GM12872 (cell line): ENCODE results near the gene MOB3B.

ENCODE experiments used
- TF ChIP-seq, protein P1 (sequence below): IDR thresholded peaks from 3 replicates; pipeline ENCODE4 v1.5.1; 2011; ENCODE audit warnings: low read depth, mild to moderate bottlenecking, low read length, moderate library complexity; ENCODE audit not compliant: insufficient read depth

MOB3B gene

DNA sequence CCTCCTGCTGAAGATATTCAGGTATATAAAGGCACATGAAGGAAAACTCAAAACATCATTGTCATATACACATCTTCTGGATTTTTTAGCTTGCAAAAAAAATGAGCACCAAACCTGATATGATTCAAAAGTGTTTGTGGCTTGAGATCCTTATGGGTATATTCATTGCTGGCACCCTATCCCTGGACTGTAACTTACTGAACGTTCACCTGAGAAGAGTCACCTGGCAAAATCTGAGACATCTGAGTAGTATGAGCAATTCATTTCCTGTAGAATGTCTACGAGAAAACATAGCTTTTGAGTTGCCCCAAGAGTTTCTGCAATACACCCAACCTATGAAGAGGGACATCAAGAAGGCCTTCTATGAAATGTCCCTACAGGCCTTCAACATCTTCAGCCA, 5.4 kb downstream of the MOB3B start, which contains the start of gene IFNK:
TSS of gene IFNK (plus strand) at position 55 of the 400 bp plus-strand sequence. CDS start at position 102, 47 bp downstream.
- TF ChIP-seq, protein P1, sequence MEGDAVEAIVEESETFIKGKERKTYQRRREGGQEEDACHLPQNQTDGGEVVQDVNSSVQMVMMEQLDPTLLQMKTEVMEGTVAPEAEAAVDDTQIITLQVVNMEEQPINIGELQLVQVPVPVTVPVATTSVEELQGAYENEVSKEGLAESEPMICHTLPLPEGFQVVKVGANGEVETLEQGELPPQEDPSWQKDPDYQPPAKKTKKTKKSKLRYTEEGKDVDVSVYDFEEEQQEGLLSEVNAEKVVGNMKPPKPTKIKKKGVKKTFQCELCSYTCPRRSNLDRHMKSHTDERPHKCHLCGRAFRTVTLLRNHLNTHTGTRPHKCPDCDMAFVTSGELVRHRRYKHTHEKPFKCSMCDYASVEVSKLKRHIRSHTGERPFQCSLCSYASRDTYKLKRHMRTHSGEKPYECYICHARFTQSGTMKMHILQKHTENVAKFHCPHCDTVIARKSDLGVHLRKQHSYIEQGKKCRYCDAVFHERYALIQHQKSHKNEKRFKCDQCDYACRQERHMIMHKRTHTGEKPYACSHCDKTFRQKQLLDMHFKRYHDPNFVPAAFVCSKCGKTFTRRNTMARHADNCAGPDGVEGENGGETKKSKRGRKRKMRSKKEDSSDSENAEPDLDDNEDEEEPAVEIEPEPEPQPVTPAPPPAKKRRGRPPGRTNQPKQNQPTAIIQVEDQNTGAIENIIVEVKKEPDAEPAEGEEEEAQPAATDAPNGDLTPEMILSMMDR: no peak

DNA sequence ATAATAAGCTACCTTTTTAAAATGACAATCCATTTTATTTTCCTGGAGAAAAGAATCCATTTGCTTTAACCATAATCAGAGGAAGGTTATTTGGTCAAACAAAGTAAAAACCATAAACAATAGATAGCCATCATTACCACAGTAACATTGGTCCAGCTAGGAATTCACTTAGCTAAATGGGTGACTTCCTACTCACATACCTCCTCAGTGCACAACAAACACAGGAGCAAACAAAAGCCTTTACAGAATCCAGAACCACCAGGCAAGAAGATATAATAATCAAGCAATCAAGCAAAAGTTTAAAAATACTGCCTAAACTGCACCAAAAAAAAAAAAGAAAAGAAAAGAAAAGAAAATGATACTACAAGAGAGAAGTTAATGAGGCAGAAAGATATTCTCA, 6.5 kb downstream of the MOB3B start:
- TF ChIP-seq, protein P1: no peak

- TF ChIP-seq, protein P1: no peak
Measured at GRCh38 chr9:27520986-27521385, 8.6 kb downstream of the MOB3B start.

GRCh38 chr9:27519466-27520465, 9.8 kb downstream of the MOB3B start:
- TF ChIP-seq, protein P1: no peak

DNA sequence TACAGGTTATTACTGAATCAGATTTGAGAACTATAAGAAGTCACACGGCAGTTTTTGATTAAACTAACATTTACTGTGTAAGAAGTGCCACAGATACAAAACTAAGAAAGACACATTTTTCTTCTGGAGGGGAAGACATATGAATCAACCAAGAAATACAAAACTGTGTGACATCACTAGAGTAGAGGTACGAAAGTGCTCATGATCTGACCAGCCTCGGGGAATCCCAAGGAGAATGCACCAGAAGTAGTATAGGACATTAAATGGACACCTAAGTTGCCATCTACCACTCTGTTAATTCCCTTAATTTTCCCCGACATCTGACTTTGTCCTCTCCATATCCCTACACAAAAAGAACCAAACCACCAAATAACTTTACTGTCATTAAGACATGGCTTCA, 10.8 kb downstream of the MOB3B start:
- TF ChIP-seq, protein P1: no peak

DNA sequence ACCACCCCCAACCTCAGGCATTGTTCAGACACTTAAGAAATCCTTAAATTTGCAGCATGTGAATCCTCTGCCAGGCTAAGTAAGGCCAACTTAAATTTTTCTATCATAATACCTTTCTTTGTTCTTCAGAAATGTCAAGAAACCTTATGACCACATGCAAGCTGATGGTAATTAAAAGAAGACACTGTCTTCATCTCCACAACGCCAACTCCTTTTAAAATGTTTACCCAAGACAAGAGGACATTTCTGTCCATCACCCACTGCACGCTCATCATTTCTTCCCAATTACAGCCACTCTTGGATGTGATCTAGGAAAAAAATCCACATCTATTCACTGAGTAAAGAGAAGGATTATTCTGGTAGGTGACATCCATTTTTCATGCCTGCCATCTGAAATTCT, 11.6 kb downstream of the MOB3B start:
- TF ChIP-seq, protein P1: no peak

GRCh38 chr9:27514551-27514950, 15.1 kb downstream of the MOB3B start:
- TF ChIP-seq, protein P1: no peak
